ENCODE data around the gene MYO7A.

Gene MYO7A

DNA sequence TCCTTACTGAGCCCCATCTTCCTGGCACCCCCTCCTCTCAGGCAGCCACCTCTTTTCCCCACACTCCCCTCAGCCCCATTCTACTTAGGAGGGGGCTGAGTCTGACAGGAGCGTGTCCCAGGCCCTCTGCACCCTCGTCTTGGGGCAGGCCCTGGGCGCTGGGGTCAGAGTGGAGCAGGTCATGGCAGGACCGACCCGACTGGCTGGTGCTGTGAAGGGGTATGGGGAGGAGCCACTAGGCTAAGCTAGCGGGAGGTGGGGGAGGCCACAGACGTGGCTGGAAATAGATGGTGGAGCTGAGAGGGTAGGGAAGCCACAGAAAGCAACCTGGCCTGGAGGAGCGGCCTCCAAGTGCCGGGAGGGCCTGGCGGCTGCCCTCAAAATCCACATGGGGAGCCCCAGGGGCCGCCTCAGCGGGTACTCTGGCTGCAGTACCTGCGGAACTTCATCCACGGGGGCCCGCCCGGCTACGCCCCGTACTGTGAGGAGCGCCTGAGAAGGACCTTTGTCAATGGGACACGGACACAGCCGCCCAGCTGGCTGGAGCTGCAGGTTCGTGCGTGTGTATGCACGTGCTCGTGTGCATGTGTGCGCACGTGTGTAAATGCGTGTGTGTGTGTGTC is 61.7 kb downstream of the MYO7A start:
- Histone ChIP-seq H3K9ac (ENCODE audit: low read depth, low read length) (no peak overlapping the region), H3K27ac (ENCODE audit: low read depth, low read length) (no peak overlapping the region), H3K4me1 (ENCODE audit: control insufficient read depth, insufficient read depth, low read length) (no peaks in the 10 kb centered on the region), H3K9me3 (ENCODE audit: control insufficient read depth, insufficient read depth, low read length) (no peaks in the 10 kb centered on the region), H3K36me3 (ENCODE audit: control insufficient read depth, insufficient read depth, low read length) (no peaks in the 10 kb centered on the region), H3K4me3 (ENCODE audit: low read depth, low read length) (no peak overlapping the region), H3K27me3 (ENCODE audit: control insufficient read depth, insufficient read depth, low read length) (no peaks in the 10 kb centered on the region)

DNA sequence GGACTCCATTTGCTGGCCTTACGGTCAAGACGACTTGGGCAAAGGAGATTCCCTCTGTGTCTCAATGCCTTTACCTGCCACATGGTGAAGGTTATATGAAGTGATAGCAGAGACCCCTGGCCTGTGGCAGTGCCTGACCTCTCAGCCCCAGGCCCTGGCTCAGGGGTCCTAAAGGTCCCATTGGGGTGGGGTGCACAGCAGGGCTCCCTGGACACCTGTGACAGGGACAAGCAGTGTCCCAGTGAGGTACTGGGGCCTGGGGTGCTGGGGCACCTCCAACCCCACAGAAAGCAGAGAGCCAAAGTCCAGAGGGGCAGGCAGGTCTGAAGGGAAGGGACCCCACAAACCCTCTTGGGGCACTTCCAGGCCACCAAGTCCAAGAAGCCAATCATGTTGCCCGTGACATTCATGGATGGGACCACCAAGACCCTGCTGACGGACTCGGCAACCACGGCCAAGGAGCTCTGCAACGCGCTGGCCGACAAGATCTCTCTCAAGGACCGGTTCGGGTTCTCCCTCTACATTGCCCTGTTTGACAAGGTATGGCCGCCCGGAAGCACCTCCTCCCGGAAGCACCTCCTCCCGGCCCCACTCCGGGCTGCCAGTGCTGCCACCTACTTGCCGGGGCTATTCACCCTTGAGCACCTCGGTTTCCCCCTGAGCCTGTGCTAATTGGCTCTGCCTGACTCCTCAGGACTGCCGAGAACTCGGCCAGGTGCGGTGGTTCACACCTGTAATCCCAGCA is 62.5 kb downstream of the MYO7A start:
- H3K27ac ChIP-seq (ENCODE audit: low read depth, low read length), result no peak overlapping the region
- no peaks in the 10 kb centered on the region for H3K4me1 ChIP-seq (ENCODE audit: control insufficient read depth, insufficient read depth, low read length)
- no peaks in the 10 kb centered on the region for H3K27me3 ChIP-seq (ENCODE audit: control insufficient read depth, insufficient read depth, low read length)
- H3K36me3 ChIP-seq (ENCODE audit: control insufficient read depth, insufficient read depth, low read length), result no peaks in the 10 kb centered on the region
- H3K4me3 ChIP-seq (ENCODE audit: low read depth, low read length), result no peak overlapping the region
- no peaks in the 10 kb centered on the region for H3K9me3 ChIP-seq (ENCODE audit: control insufficient read depth, insufficient read depth, low read length)
- no peak overlapping the region for H3K9ac ChIP-seq (ENCODE audit: low read depth, low read length)

GRCh38 chr11:77191429-77191822 is 63.4 kb downstream of the MYO7A start:
- Histone ChIP-seq H3K4me1 (ENCODE audit: control insufficient read depth, insufficient read depth, low read length) (no peaks in the 10 kb centered on the region), H3K36me3 (ENCODE audit: control insufficient read depth, insufficient read depth, low read length) (no peaks in the 10 kb centered on the region), H3K27me3 (ENCODE audit: control insufficient read depth, insufficient read depth, low read length) (no peaks in the 10 kb centered on the region), H3K9me3 (ENCODE audit: control insufficient read depth, insufficient read depth, low read length) (no peaks in the 10 kb centered on the region), H3K4me3 (ENCODE audit: low read depth, low read length) (peak overlapping the region; percentile 18; the same call in 1 of the 2 replicates), H3K9ac (ENCODE audit: low read depth, low read length) (no peak overlapping the region), H3K27ac (ENCODE audit: low read depth, low read length) (no peak overlapping the region)

DNA sequence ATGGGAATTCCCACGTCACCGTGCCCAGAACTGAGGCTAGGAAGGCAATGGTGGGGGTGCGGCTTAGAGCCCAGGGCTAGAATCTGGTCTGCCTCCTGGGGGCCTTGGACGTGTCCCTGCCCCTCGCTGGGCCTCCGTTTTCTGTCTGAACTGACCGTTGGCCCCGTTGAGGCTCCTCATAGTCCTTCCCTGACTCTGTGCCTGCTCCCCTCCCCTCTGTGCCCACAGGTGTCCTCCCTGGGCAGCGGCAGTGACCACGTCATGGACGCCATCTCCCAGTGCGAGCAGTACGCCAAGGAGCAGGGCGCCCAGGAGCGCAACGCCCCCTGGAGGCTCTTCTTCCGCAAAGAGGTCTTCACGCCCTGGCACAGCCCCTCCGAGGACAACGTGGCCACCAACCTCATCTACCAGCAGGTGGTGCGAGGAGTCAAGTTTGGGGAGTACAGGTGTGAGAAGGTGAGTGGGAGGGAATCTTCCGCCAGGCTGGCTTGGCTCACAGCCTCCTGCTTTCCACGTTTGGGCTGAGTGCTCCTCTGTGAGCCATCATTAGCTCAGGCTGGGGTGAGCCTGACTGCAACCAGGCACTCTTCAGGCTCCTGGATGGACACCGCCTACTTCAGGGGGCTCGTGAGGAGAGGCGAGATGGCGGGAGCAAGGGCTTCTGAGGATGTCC is 63.9 kb downstream of the MYO7A start:
- Histone ChIP-seq H3K27ac (ENCODE audit: low read depth, low read length) (no peak overlapping the region), H3K4me1 (ENCODE audit: control insufficient read depth, insufficient read depth, low read length) (no peaks in the 10 kb centered on the region), H3K36me3 (ENCODE audit: control insufficient read depth, insufficient read depth, low read length) (no peaks in the 10 kb centered on the region), H3K4me3 (ENCODE audit: low read depth, low read length) (peak overlapping the region; percentile 18; the same call in 1 of the 2 replicates), H3K27me3 (ENCODE audit: control insufficient read depth, insufficient read depth, low read length) (no peaks in the 10 kb centered on the region), H3K9ac (ENCODE audit: low read depth, low read length) (no peak overlapping the region), H3K9me3 (ENCODE audit: control insufficient read depth, insufficient read depth, low read length) (no peaks in the 10 kb centered on the region)

DNA sequence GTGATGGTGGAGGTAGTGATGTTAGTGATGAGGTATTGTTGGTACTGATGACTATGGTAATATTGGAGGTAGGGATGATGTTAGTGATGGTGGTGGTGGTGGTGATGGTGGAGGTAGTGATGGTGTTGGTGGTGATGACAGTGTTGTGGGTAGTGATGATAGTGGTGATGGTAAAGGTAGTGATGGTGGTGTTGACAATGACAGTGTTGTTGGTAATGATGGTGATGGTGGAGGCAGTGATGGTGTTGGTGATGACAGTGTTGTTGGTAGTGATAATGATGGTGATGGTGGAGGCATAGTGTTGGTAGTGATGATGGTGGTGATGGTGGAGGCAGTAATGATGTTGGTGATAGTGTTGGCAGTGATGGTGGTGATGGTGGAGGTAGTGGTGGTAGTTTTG is 65.1 kb downstream of the MYO7A start:
- no peaks in the 10 kb centered on the region for H3K9me3 ChIP-seq (ENCODE audit: control insufficient read depth, insufficient read depth, low read length)
- no peaks in the 10 kb centered on the region for H3K36me3 ChIP-seq (ENCODE audit: control insufficient read depth, insufficient read depth, low read length)
- H3K4me3 ChIP-seq (ENCODE audit: low read depth, low read length), result no peak overlapping the region
- no peak overlapping the region for H3K9ac ChIP-seq (ENCODE audit: low read depth, low read length)
- H3K27me3 ChIP-seq (ENCODE audit: control insufficient read depth, insufficient read depth, low read length), result no peaks in the 10 kb centered on the region
- no peak overlapping the region for H3K27ac ChIP-seq (ENCODE audit: low read depth, low read length)
- no peaks in the 10 kb centered on the region for H3K4me1 ChIP-seq (ENCODE audit: control insufficient read depth, insufficient read depth, low read length)

GRCh38 chr11:77193911-77194830 is 66.1 kb downstream of the MYO7A start:
- H3K4me1 ChIP-seq (ENCODE audit: control insufficient read depth, insufficient read depth, low read length), result no peaks in the 10 kb centered on the region
- H3K36me3 ChIP-seq (ENCODE audit: control insufficient read depth, insufficient read depth, low read length), result no peaks in the 10 kb centered on the region
- no peak overlapping the region for H3K9ac ChIP-seq (ENCODE audit: low read depth, low read length)
- H3K4me3 ChIP-seq (ENCODE audit: low read depth, low read length), result no peak overlapping the region
- no peaks in the 10 kb centered on the region for H3K9me3 ChIP-seq (ENCODE audit: control insufficient read depth, insufficient read depth, low read length)
- no peaks in the 10 kb centered on the region for H3K27me3 ChIP-seq (ENCODE audit: control insufficient read depth, insufficient read depth, low read length)
- no peak overlapping the region for H3K27ac ChIP-seq (ENCODE audit: low read depth, low read length)

DNA sequence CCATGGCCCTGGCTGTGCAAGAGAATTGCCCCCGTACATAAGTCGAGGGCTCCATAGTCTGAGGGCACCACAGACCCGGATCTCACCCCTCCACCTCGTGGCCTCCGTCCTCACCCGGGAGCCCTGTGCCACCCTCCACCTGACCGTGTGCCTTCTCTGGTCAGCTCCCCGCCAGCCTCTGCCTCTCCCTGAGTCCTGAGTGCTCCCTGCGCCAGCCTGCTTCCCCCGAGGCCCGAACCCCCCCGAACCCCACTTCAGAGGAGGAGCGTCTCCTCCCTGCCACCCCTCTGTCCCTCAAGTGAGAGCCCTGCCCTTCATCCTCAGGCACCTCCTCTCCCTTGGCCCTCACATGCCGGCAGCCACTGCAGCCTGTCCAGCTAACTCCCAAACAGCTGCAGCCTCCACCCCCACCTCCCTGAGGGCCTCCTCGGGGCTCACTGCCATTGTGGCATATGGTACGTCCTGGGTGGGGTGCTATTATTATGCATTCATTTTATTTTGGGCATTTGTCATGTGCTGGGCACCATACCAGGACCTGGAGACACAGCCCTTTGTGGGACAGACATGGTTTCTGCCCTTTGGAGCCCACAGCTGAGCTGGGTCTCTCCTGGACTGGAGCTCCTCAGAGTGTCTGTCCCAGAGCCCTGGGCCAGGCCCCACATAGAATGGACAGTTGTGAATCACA is 67.2 kb downstream of the MYO7A start:
- Histone ChIP-seq H3K9me3 (ENCODE audit: control insufficient read depth, insufficient read depth, low read length) (no peaks in the 10 kb centered on the region), H3K4me3 (ENCODE audit: low read depth, low read length) (no peak overlapping the region), H3K27ac (ENCODE audit: low read depth, low read length) (no peak overlapping the region), H3K27me3 (ENCODE audit: control insufficient read depth, insufficient read depth, low read length) (no peaks in the 10 kb centered on the region), H3K9ac (ENCODE audit: low read depth, low read length) (no peak overlapping the region), H3K4me1 (ENCODE audit: control insufficient read depth, insufficient read depth, low read length) (no peaks in the 10 kb centered on the region), H3K36me3 (ENCODE audit: control insufficient read depth, insufficient read depth, low read length) (no peaks in the 10 kb centered on the region)

DNA sequence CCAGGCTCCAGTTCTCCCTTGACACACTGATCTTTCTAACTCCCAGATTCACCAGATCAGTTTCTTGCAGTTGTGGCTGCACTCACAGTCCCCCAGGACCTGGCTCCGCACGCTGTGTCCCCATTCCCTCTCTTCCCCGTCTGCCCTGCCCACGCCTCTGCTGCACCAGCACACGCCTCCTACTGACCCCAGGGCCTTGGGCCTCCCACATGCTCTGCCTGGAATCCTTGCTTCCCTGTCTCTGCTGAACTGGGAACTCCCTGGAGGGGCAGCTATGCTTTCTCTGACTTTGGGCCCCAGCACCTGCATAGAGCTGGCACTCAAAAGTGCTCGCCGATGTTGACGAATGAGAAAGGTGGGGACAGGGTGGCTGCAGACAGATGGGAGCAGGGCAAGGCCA is 68.9 kb downstream of the MYO7A start:
- no peaks in the 10 kb centered on the region for H3K36me3 ChIP-seq (ENCODE audit: control insufficient read depth, insufficient read depth, low read length)
- no peak overlapping the region for H3K4me3 ChIP-seq (ENCODE audit: low read depth, low read length)
- no peak overlapping the region for H3K9ac ChIP-seq (ENCODE audit: low read depth, low read length)
- H3K27ac ChIP-seq (ENCODE audit: low read depth, low read length), result no peak overlapping the region
- no peaks in the 10 kb centered on the region for H3K27me3 ChIP-seq (ENCODE audit: control insufficient read depth, insufficient read depth, low read length)
- no peaks in the 10 kb centered on the region for H3K4me1 ChIP-seq (ENCODE audit: control insufficient read depth, insufficient read depth, low read length)
- no peaks in the 10 kb centered on the region for H3K9me3 ChIP-seq (ENCODE audit: control insufficient read depth, insufficient read depth, low read length)

DNA sequence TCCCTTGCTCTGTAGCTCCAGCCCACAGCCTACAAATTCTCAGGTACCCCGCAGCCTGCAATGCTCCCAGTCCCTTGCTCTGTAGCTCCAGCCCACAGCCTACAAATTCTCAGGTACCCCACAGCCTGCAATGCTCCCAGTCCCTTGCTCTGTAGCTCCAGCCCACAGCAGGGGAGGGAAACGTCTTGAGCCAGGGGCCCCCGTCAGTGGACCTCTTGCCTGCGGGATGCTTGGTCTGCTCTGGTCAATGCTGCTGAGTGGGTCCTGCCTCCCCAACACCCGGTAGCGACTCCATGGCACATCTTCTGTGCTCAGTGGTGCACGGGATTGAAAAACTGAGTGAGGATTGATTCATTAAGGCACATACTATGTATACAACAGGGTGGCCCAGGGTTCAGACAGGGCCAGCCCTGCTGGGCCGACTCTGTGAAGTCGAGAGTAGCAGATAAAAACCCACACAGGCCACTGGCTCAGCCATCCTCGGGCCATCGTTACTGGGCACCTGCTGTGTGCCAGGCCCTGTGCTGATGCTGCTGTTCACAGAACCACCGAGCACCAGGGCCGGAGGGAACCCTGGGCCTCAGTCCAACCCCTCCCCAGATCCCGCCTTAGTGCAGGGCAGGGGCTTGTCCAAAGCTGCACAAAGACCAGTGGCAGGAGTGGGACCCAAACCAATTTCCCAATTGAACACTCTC is 69.7 kb downstream of the MYO7A start:
- Histone ChIP-seq H3K36me3 (ENCODE audit: control insufficient read depth, insufficient read depth, low read length) (no peaks in the 10 kb centered on the region), H3K9ac (ENCODE audit: low read depth, low read length) (no peak overlapping the region)

GRCh38 chr11:77198440-77198849 is 70.4 kb downstream of the MYO7A start:
- Histone ChIP-seq H3K4me1 (ENCODE audit: control insufficient read depth, insufficient read depth, low read length) (no peaks in the 10 kb centered on the region), H3K9me3 (ENCODE audit: control insufficient read depth, insufficient read depth, low read length) (no peaks in the 10 kb centered on the region), H3K9ac (ENCODE audit: low read depth, low read length) (no peak overlapping the region), H3K4me3 (ENCODE audit: low read depth, low read length) (no peak overlapping the region), H3K36me3 (ENCODE audit: control insufficient read depth, insufficient read depth, low read length) (no peaks in the 10 kb centered on the region), H3K27me3 (ENCODE audit: control insufficient read depth, insufficient read depth, low read length) (no peaks in the 10 kb centered on the region), H3K27ac (ENCODE audit: low read depth, low read length) (no peak overlapping the region)

More for the DNA sequence above, 69.7 kb downstream of the MYO7A start:
- H3K9me3 ChIP-seq (ENCODE audit: control insufficient read depth, insufficient read depth, low read length), result no peaks in the 10 kb centered on the region
- no peaks in the 10 kb centered on the region for H3K4me1 ChIP-seq (ENCODE audit: control insufficient read depth, insufficient read depth, low read length)
- no peak overlapping the region for H3K27ac ChIP-seq (ENCODE audit: low read depth, low read length)
- H3K4me3 ChIP-seq (ENCODE audit: low read depth, low read length), result no peak overlapping the region
- H3K27me3 ChIP-seq (ENCODE audit: control insufficient read depth, insufficient read depth, low read length), result no peaks in the 10 kb centered on the region
